22Rv1 (cell line): ENCODE results near the gene HIVEP3.

ENCODE experiments used
- CTCF ChIP-seq: fragments of 450-650 bp; IDR thresholded peaks from 2 replicates; pipeline ENCODE4 v1.5.1; 2017; ENCODE audit warnings: mild to moderate bottlenecking
- ZFX ChIP-seq: fragments of 450-650 bp; IDR thresholded peaks from 2 replicates; pipeline ENCODE4 v1.6.1; 2017; ENCODE audit warnings: antibody characterized with exemption, borderline replicate concordance

DNA sequence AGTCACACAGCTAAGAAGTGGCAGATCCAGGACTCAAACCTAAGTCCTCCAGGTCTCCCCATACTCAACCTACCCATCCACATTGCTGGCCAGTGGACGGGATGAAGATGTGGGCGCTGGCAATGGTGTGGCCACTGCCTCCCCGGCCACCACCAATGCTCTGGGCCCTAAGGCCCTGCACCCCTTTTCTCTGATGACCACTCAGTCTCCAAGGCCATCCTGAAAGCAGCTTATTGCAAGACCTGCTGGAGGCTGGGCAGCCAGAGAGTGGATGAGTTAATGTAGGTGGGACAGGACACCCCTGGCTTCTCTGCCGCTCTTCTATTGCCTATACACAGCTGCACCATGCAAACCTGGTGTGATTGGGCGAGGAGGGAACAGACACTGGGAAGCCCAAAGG, 178.7 kb downstream of the HIVEP3 start:
- TF ChIP-seq CTCF, result no peak
- no peak for TF ChIP-seq ZFX
